ENCODE measurements around the gene MASP2. TPM values are rescaled to one million over a fixed set of nuclear protein-coding genes. Genes with fewer than 3 reads are reported as not detected.

MASP2 gene
- total RNA-seq, 4 donors from 2014 or later, result not detected

GRCh38 chr1:10980841-10981727 is 66.0 kb downstream of the MASP2 start:
- DNase-seq, result peak; percentile 65 to 67

GRCh38 chr1:10980094-10980577 is 66.9 kb downstream of the MASP2 start:
- DNase-seq, result peak; percentile 95
- H3K4me3 ChIP-seq (replicated peaks in 1 of 3), result peak overlapping the region in 1 of 3 donors; percentile 10

More at GRCh38 chr1:10980841-10981727, 66.0 kb downstream of the MASP2 start:
- TF ChIP-seq POLR2A (IDR thresholded peaks at IDR 0.05), result no peak
- TF ChIP-seq CTCF (IDR thresholded peaks at IDR 0.05), result no peak
- H3K27me3 ChIP-seq, result no peaks in the 10 kb centered on the region
- intact Hi-C loops (cut with DNase I), result no loop called here
- no peaks in the 10 kb centered on the region for H3K9me3 ChIP-seq
- WGBS, 2 donors, result 43 to 52% methylated on average over 9 of the region's 9 CpGs
- H3K36me3 ChIP-seq, result no peaks in the 10 kb centered on the region
- H3K27ac ChIP-seq, result peak overlapping the region; percentile 49 to 56 (median 51)
- no peak overlapping the region for H3K4me3 ChIP-seq (replicated peaks in 1 of 3)
- H3K4me1 ChIP-seq, result peaks cover 6 to 16% of the 10 kb centered on the region in 2 donors

GRCh38 chr1:10979483-10979920 is 67.5 kb downstream of the MASP2 start:
- TF ChIP-seq POLR2A (IDR thresholded peaks at IDR 0.05) (no peak), CTCF (IDR thresholded peaks at IDR 0.05) (no peak)
- Histone ChIP-seq H3K36me3 (no peaks in the 10 kb centered on the region), H3K9me3 (no peaks in the 10 kb centered on the region), H3K4me1 (peaks cover 6 to 16% of the 10 kb centered on the region in 2 donors), H3K27ac (peak overlapping the region in 2 of 3 donors; percentile 24 to 49), H3K27me3 (no peaks in the 10 kb centered on the region), H3K4me3 (replicated peaks in 1 of 3) (no peak overlapping the region)
- intact Hi-C loops (cut with DNase I), result no loop called here
- peak; percentile 35 to 54 for DNase-seq
- 67 to 70% methylated on average over 13 of the region's 13 CpGs for WGBS, 2 donors

More at GRCh38 chr1:10980094-10980577, 66.9 kb downstream of the MASP2 start:
- H3K9me3 ChIP-seq, result no peaks in the 10 kb centered on the region
- peak in 4 of 6 experiments; percentile 49 to 52 (median 51) for TF ChIP-seq CTCF (IDR thresholded peaks at IDR 0.05)
- TF ChIP-seq POLR2A (IDR thresholded peaks at IDR 0.05), result peak in 1 of 2 donors; percentile 48
- WGBS, 2 donors, result 14 to 19% methylated on average over 13 to 14 of the region's 15 CpGs
- H3K27me3 ChIP-seq, result no peaks in the 10 kb centered on the region
- peak overlapping the region; percentile 49 to 56 (median 51) for H3K27ac ChIP-seq
- H3K36me3 ChIP-seq, result no peaks in the 10 kb centered on the region
- intact Hi-C loops (cut with DNase I), result no loop called here
- H3K4me1 ChIP-seq, result peaks cover 6 to 16% of the 10 kb centered on the region in 2 donors

- WGBS, 2 donors, result 49 to 56% methylated on average over 4 of the region's 4 CpGs
- intact Hi-C loops (cut with DNase I), result no loop called here
- TF ChIP-seq CTCF (IDR thresholded peaks at IDR 0.05) (no peak), POLR2A (IDR thresholded peaks at IDR 0.05) (no peak)
- Histone ChIP-seq H3K4me3 (replicated peaks in 1 of 3) (no peak overlapping the region), H3K27ac (no peak overlapping the region), H3K27me3 (no peaks in the 10 kb centered on the region), H3K4me1 (peaks cover 6 to 16% of the 10 kb centered on the region in 2 donors), H3K9me3 (no peaks in the 10 kb centered on the region), H3K36me3 (no peaks in the 10 kb centered on the region)
- DNase-seq, result no peak
Measured at GRCh38 chr1:10978719-10979118, 68.3 kb downstream of the MASP2 start.

Other genes with a start within 250 kb of the MASP2 start
- gene TARDBP, start 34.6 kb downstream of the MASP2 start, total RNA-seq, result 100 to 1,000 TPM; 118 to 265 (median 172) TPM
- gene SRM, start 12.8 kb upstream of the MASP2 start, total RNA-seq, result 10 to 100 TPM; 17.1 to 40.2 (median 25.0) TPM
- gene EXOSC10, start 52.6 kb upstream of the MASP2 start, total RNA-seq, result 10 to 100 TPM; 41.1 to 60.7 (median 51.6) TPM
- gene ANGPTL7, start 142.1 kb upstream of the MASP2 start, total RNA-seq, result 1 to 10 TPM in 1 of 4 donors, under 1 TPM in 3; 0.33 to 4.6 (median 0.38) TPM
- 10 to 100 TPM; 37.8 to 46.4 (median 43.9) TPM for gene MTOR, start 215.3 kb upstream of the MASP2 start, total RNA-seq
- 10 to 100 TPM; 14.4 to 15.4 (median 15.1) TPM for gene UBIAD1, start 226.0 kb upstream of the MASP2 start, total RNA-seq

Data from thyroid gland (tissue), 4 donors.